ENCODE measurements around the gene CHAT.

CHAT gene

DNA sequence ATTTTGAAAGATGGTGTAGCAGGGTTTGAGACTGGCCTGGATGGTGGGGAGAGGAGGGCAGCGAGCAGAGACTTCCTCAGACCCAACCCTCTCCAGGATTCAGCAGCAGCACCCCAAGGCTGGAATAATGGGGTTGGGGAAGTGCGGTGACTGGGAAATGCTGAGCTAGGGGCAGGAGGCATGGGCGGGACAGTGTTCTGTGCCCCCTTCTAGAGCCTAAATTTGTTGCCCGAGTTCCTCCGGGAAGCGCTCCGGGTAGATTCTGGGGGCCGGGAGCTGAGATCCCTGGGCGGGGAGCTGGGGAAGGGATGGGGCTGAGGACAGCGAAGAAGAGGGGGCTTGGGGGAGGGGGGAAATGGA lies at the start of gene CHAT:
TSS of gene CHAT (plus strand) at position 156 of the 360 bp plus-strand sequence. CDS start at position 309, 153 bp downstream.
- H3K27me3 ChIP-seq (ENCODE audit: control insufficient read depth, insufficient read depth, low read length): peaks cover 25% of the 10 kb centered on the region
- H3K27ac ChIP-seq (ENCODE audit: low read depth, low read length): no peak within 1 kb of the TSS
- H3K4me3 ChIP-seq (ENCODE audit: low read length): no peak within 1 kb of the TSS
- H3K36me3 ChIP-seq (ENCODE audit: control insufficient read depth, insufficient read depth, low read length): no peaks in the 10 kb centered on the region
- H3K4me1 ChIP-seq (ENCODE audit: control insufficient read depth, insufficient read depth, low read length): no peaks in the 10 kb centered on the region
- no peak within 1 kb of the TSS for H3K9ac ChIP-seq (ENCODE audit: low read length)

DNA sequence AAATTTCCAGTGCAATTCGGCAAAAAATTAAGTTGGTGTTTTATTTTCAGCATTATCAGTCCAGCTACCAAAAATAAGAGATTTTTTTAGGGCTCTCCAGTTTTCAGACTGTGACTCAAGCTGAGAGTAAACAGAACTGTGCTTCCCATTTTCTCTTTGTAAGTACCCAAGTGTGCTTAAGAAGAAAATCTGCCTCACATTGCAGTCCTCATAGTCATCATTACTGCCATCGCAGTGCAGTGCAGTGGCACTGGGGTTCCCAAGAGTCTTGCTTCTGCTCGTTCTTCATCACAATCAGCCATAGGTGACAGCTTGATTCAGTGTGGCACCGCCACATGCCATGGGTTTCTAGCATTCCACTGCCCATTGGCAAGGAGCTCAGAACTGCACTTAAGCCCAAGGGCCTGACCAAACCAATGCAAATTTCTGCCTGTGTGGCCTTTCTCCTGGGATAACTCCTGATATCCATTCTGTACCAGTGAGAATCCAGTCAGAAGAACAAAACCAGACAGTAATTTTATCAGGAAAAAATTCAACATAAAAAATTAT lies 49.3 kb upstream of the CHAT start:
- no peaks in the 10 kb centered on the region for H3K4me1 ChIP-seq (ENCODE audit: control insufficient read depth, insufficient read depth, low read length)
- no peaks in the 10 kb centered on the region for H3K27me3 ChIP-seq (ENCODE audit: control insufficient read depth, insufficient read depth, low read length)
- H3K27ac ChIP-seq (ENCODE audit: low read depth, low read length): no peak overlapping the region
- H3K4me3 ChIP-seq (ENCODE audit: low read length): no peak overlapping the region
- no peak overlapping the region for H3K9ac ChIP-seq (ENCODE audit: low read length)
- H3K36me3 ChIP-seq (ENCODE audit: control insufficient read depth, insufficient read depth, low read length): no peaks in the 10 kb centered on the region

DNA sequence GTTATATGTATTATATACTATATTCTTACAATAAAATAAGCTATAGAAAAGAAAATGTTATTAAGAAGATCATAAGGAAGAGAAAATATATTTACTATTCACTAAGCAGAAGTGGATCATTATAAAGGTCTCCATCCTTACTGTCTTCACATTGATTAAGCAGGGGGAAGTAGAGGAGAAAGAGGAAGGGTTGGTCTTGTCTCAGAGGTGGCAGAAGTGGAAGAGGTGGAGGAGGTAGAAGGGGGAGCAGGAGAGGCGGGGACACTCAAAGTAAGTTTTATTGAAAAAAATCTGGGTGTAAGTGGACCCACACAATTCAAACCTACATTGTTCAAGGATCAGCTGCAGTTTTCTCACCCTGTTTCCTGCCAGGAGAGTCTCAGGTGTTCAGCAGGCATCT lies 46.0 kb upstream of the CHAT start:
- Histone ChIP-seq H3K36me3 (ENCODE audit: control insufficient read depth, insufficient read depth, low read length) (no peaks in the 10 kb centered on the region), H3K4me1 (ENCODE audit: control insufficient read depth, insufficient read depth, low read length) (no peaks in the 10 kb centered on the region), H3K9ac (ENCODE audit: low read length) (no peak overlapping the region), H3K27ac (ENCODE audit: low read depth, low read length) (no peak overlapping the region), H3K4me3 (ENCODE audit: low read length) (no peak overlapping the region), H3K27me3 (ENCODE audit: control insufficient read depth, insufficient read depth, low read length) (no peaks in the 10 kb centered on the region)

DNA sequence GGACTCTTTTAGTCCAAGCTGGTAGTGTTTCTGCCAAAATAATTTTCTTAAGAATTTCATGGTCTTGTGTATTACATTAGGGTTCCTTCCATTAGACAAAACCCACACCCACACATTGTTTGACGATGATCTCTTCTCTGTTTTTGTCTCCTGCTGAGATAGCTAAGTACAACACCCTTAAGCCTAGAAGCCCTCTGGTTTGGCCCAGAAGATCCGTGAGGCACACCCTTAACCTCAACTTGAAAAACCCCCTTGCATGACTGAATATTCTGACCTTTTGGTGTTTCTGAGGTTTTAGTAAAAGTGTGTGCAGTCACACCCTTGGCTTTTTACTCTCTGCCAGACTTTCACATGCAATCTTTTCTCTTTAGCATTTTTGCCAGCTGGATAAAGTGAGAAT lies 45.6 kb upstream of the CHAT start:
- no peaks in the 10 kb centered on the region for H3K27me3 ChIP-seq (ENCODE audit: control insufficient read depth, insufficient read depth, low read length)
- no peak overlapping the region for H3K4me3 ChIP-seq (ENCODE audit: low read length)
- no peaks in the 10 kb centered on the region for H3K36me3 ChIP-seq (ENCODE audit: control insufficient read depth, insufficient read depth, low read length)
- H3K9ac ChIP-seq (ENCODE audit: low read length): no peak overlapping the region
- no peaks in the 10 kb centered on the region for H3K4me1 ChIP-seq (ENCODE audit: control insufficient read depth, insufficient read depth, low read length)
- no peak overlapping the region for H3K27ac ChIP-seq (ENCODE audit: low read depth, low read length)

GRCh38 chr10:49569031-49569631 lies 44.7 kb upstream of the CHAT start:
- H3K4me1 ChIP-seq (ENCODE audit: control insufficient read depth, insufficient read depth, low read length): no peaks in the 10 kb centered on the region
- no peaks in the 10 kb centered on the region for H3K36me3 ChIP-seq (ENCODE audit: control insufficient read depth, insufficient read depth, low read length)
- H3K27ac ChIP-seq (ENCODE audit: low read depth, low read length): no peak overlapping the region
- no peak overlapping the region for H3K9ac ChIP-seq (ENCODE audit: low read length)
- H3K27me3 ChIP-seq (ENCODE audit: control insufficient read depth, insufficient read depth, low read length): no peaks in the 10 kb centered on the region
- no peak overlapping the region for H3K4me3 ChIP-seq (ENCODE audit: low read length)

GRCh38 chr10:49571388-49571787 lies 42.4 kb upstream of the CHAT start:
- Histone ChIP-seq H3K4me1 (ENCODE audit: control insufficient read depth, insufficient read depth, low read length) (no peaks in the 10 kb centered on the region), H3K4me3 (ENCODE audit: low read length) (no peak overlapping the region), H3K36me3 (ENCODE audit: control insufficient read depth, insufficient read depth, low read length) (no peaks in the 10 kb centered on the region), H3K27ac (ENCODE audit: low read depth, low read length) (no peak overlapping the region), H3K9ac (ENCODE audit: low read length) (no peak overlapping the region), H3K27me3 (ENCODE audit: control insufficient read depth, insufficient read depth, low read length) (no peaks in the 10 kb centered on the region)

GRCh38 chr10:49572594-49573114 lies 41.2 kb upstream of the CHAT start:
- Histone ChIP-seq H3K36me3 (ENCODE audit: control insufficient read depth, insufficient read depth, low read length) (no peaks in the 10 kb centered on the region), H3K4me1 (ENCODE audit: control insufficient read depth, insufficient read depth, low read length) (no peaks in the 10 kb centered on the region), H3K27ac (ENCODE audit: low read depth, low read length) (no peak overlapping the region), H3K4me3 (ENCODE audit: low read length) (no peak overlapping the region), H3K27me3 (ENCODE audit: control insufficient read depth, insufficient read depth, low read length) (no peaks in the 10 kb centered on the region), H3K9ac (ENCODE audit: low read length) (no peak overlapping the region)

GRCh38 chr10:49575489-49576072 lies 38.3 kb upstream of the CHAT start:
- no peaks in the 10 kb centered on the region for H3K36me3 ChIP-seq (ENCODE audit: control insufficient read depth, insufficient read depth, low read length)
- H3K4me1 ChIP-seq (ENCODE audit: control insufficient read depth, insufficient read depth, low read length): no peaks in the 10 kb centered on the region
- H3K9ac ChIP-seq (ENCODE audit: low read length): no peak overlapping the region
- no peaks in the 10 kb centered on the region for H3K27me3 ChIP-seq (ENCODE audit: control insufficient read depth, insufficient read depth, low read length)
- no peak overlapping the region for H3K4me3 ChIP-seq (ENCODE audit: low read length)
- no peak overlapping the region for H3K27ac ChIP-seq (ENCODE audit: low read depth, low read length)

DNA sequence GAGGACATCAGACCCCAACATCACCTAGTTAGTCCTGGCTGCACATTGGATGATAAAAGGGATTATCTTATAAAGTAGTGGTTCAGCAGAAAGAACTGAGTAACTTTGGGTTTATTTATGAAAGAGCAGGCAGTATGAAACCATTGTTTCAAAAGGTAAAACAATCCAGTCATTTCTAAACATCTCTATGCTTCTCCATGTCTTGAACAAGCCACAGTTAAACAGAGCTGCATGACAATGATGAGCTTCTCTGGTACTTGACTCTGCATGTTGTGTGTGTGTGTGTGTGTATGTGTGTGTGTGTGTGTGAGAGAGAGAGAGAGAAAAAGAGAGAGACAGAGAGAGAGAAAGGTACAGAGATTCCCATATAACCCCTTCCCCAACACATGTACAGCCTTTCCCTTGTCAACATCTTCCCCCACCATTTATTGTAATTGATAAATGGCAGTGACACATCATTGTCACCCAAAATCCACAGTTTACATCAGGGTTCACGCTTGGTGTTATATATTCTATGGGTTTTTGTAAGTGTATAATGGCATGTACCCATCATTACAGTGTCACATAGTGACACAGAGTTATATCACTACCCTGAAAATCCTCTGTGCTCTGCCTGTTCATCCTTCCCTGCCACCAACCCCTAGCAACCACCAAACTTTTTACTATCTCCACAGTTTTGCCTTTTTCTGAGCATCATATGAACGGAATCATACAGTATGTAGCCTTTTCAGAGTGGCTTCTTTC lies 36.5 kb upstream of the CHAT start:
- H3K9ac ChIP-seq (ENCODE audit: low read length): no peak overlapping the region
- no peak overlapping the region for H3K27ac ChIP-seq (ENCODE audit: low read depth, low read length)
- H3K4me3 ChIP-seq (ENCODE audit: low read length): no peak overlapping the region
- H3K36me3 ChIP-seq (ENCODE audit: control insufficient read depth, insufficient read depth, low read length): no peaks in the 10 kb centered on the region
- H3K4me1 ChIP-seq (ENCODE audit: control insufficient read depth, insufficient read depth, low read length): no peaks in the 10 kb centered on the region
- H3K27me3 ChIP-seq (ENCODE audit: control insufficient read depth, insufficient read depth, low read length): no peaks in the 10 kb centered on the region

- H3K9ac ChIP-seq (ENCODE audit: low read length): no peak overlapping the region
- no peak overlapping the region for H3K27ac ChIP-seq (ENCODE audit: low read depth, low read length)
- no peaks in the 10 kb centered on the region for H3K27me3 ChIP-seq (ENCODE audit: control insufficient read depth, insufficient read depth, low read length)
- H3K4me1 ChIP-seq (ENCODE audit: control insufficient read depth, insufficient read depth, low read length): no peaks in the 10 kb centered on the region
- H3K4me3 ChIP-seq (ENCODE audit: low read length): no peak overlapping the region
- no peaks in the 10 kb centered on the region for H3K36me3 ChIP-seq (ENCODE audit: control insufficient read depth, insufficient read depth, low read length)
These were observed 35.4 kb upstream of the CHAT start for GRCh38 chr10:49578392-49578791.

GRCh38 chr10:49579621-49580020 lies 34.2 kb upstream of the CHAT start:
- Histone ChIP-seq H3K4me1 (ENCODE audit: control insufficient read depth, insufficient read depth, low read length) (no peaks in the 10 kb centered on the region), H3K36me3 (ENCODE audit: control insufficient read depth, insufficient read depth, low read length) (no peaks in the 10 kb centered on the region), H3K9ac (ENCODE audit: low read length) (no peak overlapping the region), H3K4me3 (ENCODE audit: low read length) (no peak overlapping the region), H3K27ac (ENCODE audit: low read depth, low read length) (no peak overlapping the region), H3K27me3 (ENCODE audit: control insufficient read depth, insufficient read depth, low read length) (no peaks in the 10 kb centered on the region)

DNA sequence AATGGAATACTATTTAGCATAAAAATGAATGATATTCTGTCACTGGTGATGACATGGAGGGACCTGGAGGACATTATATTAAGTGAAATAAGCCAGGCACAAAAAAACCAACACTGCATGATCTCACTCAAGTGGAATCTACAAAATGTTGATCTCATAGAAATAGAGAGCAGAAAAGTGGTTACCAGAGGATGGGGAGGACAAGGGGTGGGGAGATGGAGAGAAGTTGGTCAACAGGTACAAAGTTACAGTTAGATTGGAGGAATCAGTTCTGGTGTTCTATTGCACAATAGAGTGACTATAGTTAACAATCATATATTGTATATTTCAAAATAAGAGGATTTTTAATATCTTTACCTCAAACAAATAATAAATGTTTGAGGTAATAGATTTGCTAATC lies 28.4 kb upstream of the CHAT start:
- no peak overlapping the region for H3K9ac ChIP-seq (ENCODE audit: low read length)
- no peaks in the 10 kb centered on the region for H3K36me3 ChIP-seq (ENCODE audit: control insufficient read depth, insufficient read depth, low read length)
- no peaks in the 10 kb centered on the region for H3K27me3 ChIP-seq (ENCODE audit: control insufficient read depth, insufficient read depth, low read length)
- no peak overlapping the region for H3K27ac ChIP-seq (ENCODE audit: low read depth, low read length)
- H3K4me3 ChIP-seq (ENCODE audit: low read length): no peak overlapping the region
- H3K4me1 ChIP-seq (ENCODE audit: control insufficient read depth, insufficient read depth, low read length): no peaks in the 10 kb centered on the region
